HEK293 (cell line): ENCODE measurements around the gene DENND10.

Experiments used
- KLF10 ChIP-seq: fragments of 450-650 bp; IDR thresholded peaks from 2 replicates; pipeline ENCODE4 v1.5.1; 2018; ENCODE audit warnings: missing biosample characterization, mild to moderate bottlenecking, missing genetic modification characterization
- TCF7L2 ChIP-seq: IDR thresholded peaks from 2 replicates; pipeline ENCODE4 v1.6.1; 2011; ENCODE audit warnings: low read depth, mild to moderate bottlenecking, inconsistent platforms, low read length, moderate library complexity, borderline replicate concordance
- ZBTB21 ChIP-seq: fragments of 450-650 bp; formaldehyde crosslinking; IDR thresholded peaks from 2 replicates; pipeline ENCODE4 v1.5.1; 2017; ENCODE audit warnings: missing biosample characterization, missing genetic modification characterization
- ZFP37 ChIP-seq: fragments of 450-650 bp; formaldehyde crosslinking; IDR thresholded peaks from 2 replicates; pipeline ENCODE4 v1.5.1; 2016; ENCODE audit warnings: missing biosample characterization, missing genetic modification characterization
- ZNF266 ChIP-seq: fragments of 450-650 bp; formaldehyde crosslinking; IDR thresholded peaks from 2 replicates; pipeline ENCODE4 v1.5.1; 2016; ENCODE audit warnings: missing biosample characterization, missing genetic modification characterization, low read depth
- ZNF560 ChIP-seq: fragments of 450-650 bp; formaldehyde crosslinking; IDR thresholded peaks from 2 replicates; pipeline ENCODE4 v1.5.1; 2017; ENCODE audit warnings: missing biosample characterization, missing genetic modification characterization, borderline replicate concordance
- TF ChIP-seq, protein P1 (sequence below): fragments of 450-650 bp; formaldehyde crosslinking; IDR thresholded peaks from 2 replicates; pipeline ENCODE4 v1.5.1; 2016; ENCODE audit warnings: missing biosample characterization, missing genetic modification characterization
- TF ChIP-seq, protein P2 (sequence below): fragments of 450-650 bp; formaldehyde crosslinking; IDR thresholded peaks from 2 replicates; pipeline ENCODE4 v1.5.1; 2016; ENCODE audit warnings: missing biosample characterization, missing genetic modification characterization
- TF ChIP-seq, protein P3 (sequence below): fragments of 450-650 bp; formaldehyde crosslinking; IDR thresholded peaks from 2 replicates; pipeline ENCODE4 v1.5.1; 2016; ENCODE audit warnings: missing biosample characterization, missing genetic modification characterization

DNA sequence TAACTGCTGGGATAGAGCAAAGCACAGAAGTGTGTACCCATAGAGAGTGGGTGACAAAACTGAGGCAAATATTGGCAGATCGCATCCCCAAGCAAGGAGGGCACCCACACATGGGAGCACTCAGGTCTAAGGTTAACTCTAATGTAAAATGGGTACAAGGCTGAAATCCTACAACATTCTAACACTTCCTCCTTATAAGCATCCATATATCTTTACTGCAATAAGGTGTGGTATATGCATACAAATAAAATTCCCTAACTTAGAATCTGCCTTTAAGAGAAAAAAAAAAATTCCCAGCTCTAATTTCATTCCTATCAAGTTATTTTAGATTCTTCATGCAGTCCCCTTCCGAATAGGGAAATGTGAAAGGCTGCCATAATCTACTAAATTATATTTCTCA is 42.0 kb upstream of the DENND10 start:
- TF ChIP-seq, protein P1, sequence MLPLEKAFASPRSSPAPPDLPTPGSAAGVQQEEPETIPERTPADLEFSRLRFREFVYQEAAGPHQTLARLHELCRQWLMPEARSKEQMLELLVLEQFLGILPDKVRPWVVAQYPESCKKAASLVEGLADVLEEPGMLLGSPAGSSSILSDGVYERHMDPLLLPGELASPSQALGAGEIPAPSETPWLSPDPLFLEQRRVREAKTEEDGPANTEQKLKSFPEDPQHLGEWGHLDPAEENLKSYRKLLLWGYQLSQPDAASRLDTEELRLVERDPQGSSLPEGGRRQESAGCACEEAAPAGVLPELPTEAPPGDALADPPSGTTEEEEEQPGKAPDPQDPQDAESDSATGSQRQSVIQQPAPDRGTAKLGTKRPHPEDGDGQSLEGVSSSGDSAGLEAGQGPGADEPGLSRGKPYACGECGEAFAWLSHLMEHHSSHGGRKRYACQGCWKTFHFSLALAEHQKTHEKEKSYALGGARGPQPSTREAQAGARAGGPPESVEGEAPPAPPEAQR (tag by site-specific recombination), result no peak
- TF ChIP-seq ZNF560 (tag by site-specific recombination), result no peak
- TF ChIP-seq, protein P2, sequence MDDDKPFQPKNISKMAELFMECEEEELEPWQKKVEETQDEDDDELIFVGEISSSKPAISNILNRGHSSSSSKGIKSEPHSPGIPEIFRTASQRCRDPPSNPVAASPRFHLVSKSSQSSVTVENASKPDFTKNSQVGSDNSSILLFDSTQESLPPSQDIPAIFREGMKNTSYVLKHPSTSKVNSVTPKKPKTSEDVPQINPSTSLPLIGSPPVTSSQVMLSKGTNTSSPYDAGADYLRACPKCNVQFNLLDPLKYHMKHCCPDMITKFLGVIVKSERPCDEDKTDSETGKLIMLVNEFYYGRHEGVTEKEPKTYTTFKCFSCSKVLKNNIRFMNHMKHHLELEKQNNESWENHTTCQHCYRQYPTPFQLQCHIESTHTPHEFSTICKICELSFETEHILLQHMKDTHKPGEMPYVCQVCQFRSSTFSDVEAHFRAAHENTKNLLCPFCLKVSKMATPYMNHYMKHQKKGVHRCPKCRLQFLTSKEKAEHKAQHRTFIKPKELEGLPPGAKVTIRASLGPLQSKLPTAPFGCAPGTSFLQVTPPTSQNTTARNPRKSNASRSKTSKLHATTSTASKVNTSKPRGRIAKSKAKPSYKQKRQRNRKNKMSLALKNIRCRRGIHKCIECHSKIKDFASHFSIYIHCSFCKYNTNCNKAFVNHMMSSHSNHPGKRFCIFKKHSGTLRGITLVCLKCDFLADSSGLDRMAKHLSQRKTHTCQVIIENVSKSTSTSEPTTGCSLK (tag by site-specific recombination), result no peak
- TF ChIP-seq, protein P3, sequence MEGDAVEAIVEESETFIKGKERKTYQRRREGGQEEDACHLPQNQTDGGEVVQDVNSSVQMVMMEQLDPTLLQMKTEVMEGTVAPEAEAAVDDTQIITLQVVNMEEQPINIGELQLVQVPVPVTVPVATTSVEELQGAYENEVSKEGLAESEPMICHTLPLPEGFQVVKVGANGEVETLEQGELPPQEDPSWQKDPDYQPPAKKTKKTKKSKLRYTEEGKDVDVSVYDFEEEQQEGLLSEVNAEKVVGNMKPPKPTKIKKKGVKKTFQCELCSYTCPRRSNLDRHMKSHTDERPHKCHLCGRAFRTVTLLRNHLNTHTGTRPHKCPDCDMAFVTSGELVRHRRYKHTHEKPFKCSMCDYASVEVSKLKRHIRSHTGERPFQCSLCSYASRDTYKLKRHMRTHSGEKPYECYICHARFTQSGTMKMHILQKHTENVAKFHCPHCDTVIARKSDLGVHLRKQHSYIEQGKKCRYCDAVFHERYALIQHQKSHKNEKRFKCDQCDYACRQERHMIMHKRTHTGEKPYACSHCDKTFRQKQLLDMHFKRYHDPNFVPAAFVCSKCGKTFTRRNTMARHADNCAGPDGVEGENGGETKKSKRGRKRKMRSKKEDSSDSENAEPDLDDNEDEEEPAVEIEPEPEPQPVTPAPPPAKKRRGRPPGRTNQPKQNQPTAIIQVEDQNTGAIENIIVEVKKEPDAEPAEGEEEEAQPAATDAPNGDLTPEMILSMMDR (tag by site-specific recombination), result no peak
- TF ChIP-seq ZBTB21 (tag by site-specific recombination), result no peak
- TF ChIP-seq TCF7L2, result no peak
- no peak for TF ChIP-seq KLF10
- TF ChIP-seq ZNF266 (tag by site-specific recombination), result no peak
- no peak for TF ChIP-seq ZFP37 (tag by site-specific recombination)
